B cell (primary cell): Measurements from ENCODE around the gene PLK3. TPM values are rescaled to one million over a fixed set of nuclear protein-coding genes. Genes with fewer than 3 reads are reported as not detected.

Experiments used
- ATAC-seq: fragments of 200-7000 bp; cut with Tn5 transposase; one replicate; pipeline ENCODE4 v1.10.0; 2021; ENCODE audit warnings: low read depth, mild to moderate bottlenecking, moderate number of reproducible peaks, moderate library complexity
- CTCF ChIA-PET: fragments of 350-600 bp; sonication (Branson Sonifier 250); formaldehyde crosslinking; loops from one replicate; lab custom pipeline; 2021; ENCODE audit warnings: antibody characterized with exemption, inconsistent platforms; lab: Charles Lee
- POLR2A ChIA-PET: fragments of 350-600 bp; sonication (Branson Sonifier 250); formaldehyde crosslinking; loops from one replicate; lab custom pipeline; 2021; ENCODE audit warnings: antibody characterized with exemption; lab: Charles Lee
- DNase-seq: peaks from one replicate; pipeline ENCODE4 v3.0.0; 2013
- H2AFZ ChIP-seq: 2 replicates; pipeline ENCODE4 v1.6.1; 2012; ENCODE audit warnings: mild to moderate bottlenecking, low read depth, low read length; ENCODE audit not compliant: insufficient read depth, poor library complexity, severe bottlenecking
- H3K27ac ChIP-seq, 2 donors: 1 replicate in 1 of 2; 2 replicates in 1 of 2; pipeline ENCODE4 v1.5.1; 2012 to 2013; ENCODE audit warnings: low read length in 2 of 2, mild to moderate bottlenecking in 2 of 2, moderate library complexity in 1 of 2
- H3K27me3 ChIP-seq, 4 experiments: fragments of 200-600 bp in 1 of 4; sonication (generic) in 1 of 4; replicated peaks in 1 of 4; 1 replicate in 2 of 4; 2 replicates in 2 of 4; pipeline versions ENCODE4 v1.6.1 to v1.7.0; 2013 to 2016; ENCODE audit warnings: low read length in 3 of 4, mild to moderate bottlenecking in 2 of 4, mixed read lengths in 1 of 4, moderate library complexity in 1 of 4; ENCODE audit not compliant: insufficient read depth in 4 of 4, control insufficient read depth in 3 of 4; ENCODE audit errors: control extremely low read depth in 1 of 4
- H3K36me3 ChIP-seq, 2 experiments: replicated peaks in 1 of 2; 1 replicate in 1 of 2; 2 replicates in 1 of 2; pipeline versions ENCODE4 v1.6.1 to v1.7.1; 2013; ENCODE audit warnings: low read length in 1 of 2; ENCODE audit not compliant: insufficient read depth in 2 of 2, control insufficient read depth in 1 of 2; ENCODE audit errors: control extremely low read depth in 1 of 2, extremely low read depth in 1 of 2
- H3K4me1 ChIP-seq, 2 donors: fragments of 200-600 bp in 1 of 2; sonication (generic) in 1 of 2; 1 replicate in 1 of 2; 2 replicates in 1 of 2; pipeline versions ENCODE4 v1.5.1 to v1.6.1; 2013 to 2017; ENCODE audit warnings: low read length in 2 of 2; ENCODE audit not compliant: control insufficient read depth in 2 of 2, insufficient read depth in 2 of 2
- H3K4me2 ChIP-seq: replicated peaks from 2 replicates; pipeline ENCODE3; 2012; ENCODE audit warnings: mild to moderate bottlenecking, low read depth, low read length; ENCODE audit not compliant: poor library complexity, severe bottlenecking
- H3K4me3 ChIP-seq, 5 experiments: fragments of 200-600 bp in 1 of 5; sonication (generic) in 1 of 5; 1 replicate in 3 of 5; 2 replicates in 2 of 5; pipeline versions ENCODE4 v1.5.1 to v1.7.0; 2011 to 2016; ENCODE audit warnings: low read length in 4 of 5, mild to moderate bottlenecking in 4 of 5, low read depth in 2 of 5, control low read depth in 1 of 5, moderate library complexity in 1 of 5; ENCODE audit not compliant: insufficient read depth in 1 of 5; ENCODE audit errors: control extremely low read depth in 1 of 5, extremely low read depth in 1 of 5
- H3K79me2 ChIP-seq: fragments of 200-600 bp; sonication (generic); one replicate; pipeline ENCODE4 v1.6.0; 2016; ENCODE audit warnings: low read length; ENCODE audit not compliant: control insufficient read depth, insufficient read depth
- H3K9ac ChIP-seq: fragments of 200-600 bp; sonication (generic); 2 replicates; pipeline ENCODE4 v1.6.1; 2017; ENCODE audit warnings: mild to moderate bottlenecking, low read length, moderate library complexity
- H3K9me3 ChIP-seq, 3 donors: one replicate each; pipeline versions ENCODE4 v1.6.1 to v1.7.1; 2013; ENCODE audit warnings: low read length in 2 of 3; ENCODE audit not compliant: control insufficient read depth in 2 of 3, insufficient read depth in 1 of 3; ENCODE audit errors: control extremely low read depth in 1 of 3
- H4K20me1 ChIP-seq: 2 replicates; pipeline ENCODE4 v1.6.0; 2012; ENCODE audit warnings: mild to moderate bottlenecking, low read length; ENCODE audit not compliant: insufficient read depth, control insufficient read depth, poor library complexity, severe bottlenecking
- H3K27ac Mint-ChIP-seq: one replicate; pipeline ENCODE4 v1.8.0; 2021; ENCODE audit warnings: mixed read lengths
- H3K27me3 Mint-ChIP-seq: one replicate; pipeline ENCODE4 v1.8.0; 2021; ENCODE audit warnings: mixed read lengths
- H3K4me1 Mint-ChIP-seq: one replicate; pipeline ENCODE4 v1.8.0; 2021; ENCODE audit warnings: mixed read lengths
- H3K4me3 Mint-ChIP-seq: one replicate; pipeline ENCODE4 v1.8.0; 2021; ENCODE audit warnings: mixed read lengths
- H3K9me3 Mint-ChIP-seq: one replicate; pipeline ENCODE4 v1.8.0; 2022; ENCODE audit warnings: mixed read lengths; ENCODE audit not compliant: insufficient read depth
- EZH2 ChIP-seq: IDR thresholded peaks from 2 replicates; pipeline ENCODE4 v1.6.1; 2012; ENCODE audit warnings: borderline replicate concordance, low read depth, mild to moderate bottlenecking, moderate library complexity, low read length; ENCODE audit not compliant: insufficient read depth, poor library complexity, severe bottlenecking
- WGBS: methylation state at CpG from one replicate; pipeline ENCODE4 v1.1.5; 2013; ENCODE audit warnings: missing lambda C conversion rate; ENCODE audit not compliant: insufficient coverage; 5-methylcytosine and 5-hydroxymethylcytosine counted together
- intact Hi-C: fragments of 100-400 bp; cut with micrococcal nuclease; formaldehyde crosslinking; loops from one replicate; pipeline ENCODE4 v1.10.0; 2022
- polyA plus RNA-seq: library from polyadenylated mRNA; depleted of rRNA; stranded (reverse); fragments of >200 nt; gene quantifications from 2 replicates; pipeline ENCODE4 v1.2.3, GENCODE V29; 2012
- total RNA-seq, 2 donors: library from RNA; stranded (reverse); fragments of 120-200 nt in 1 of 2; gene quantifications; 1 replicate in 1 of 2; 2 replicates in 1 of 2; pipeline versions ENCODE4 v1.2.3 to v1.2.4, GENCODE V29; 2013 to 2022
- TF ChIP-seq, protein P1 (sequence below): fragments of 200-600 bp; IDR thresholded peaks from one replicate; pipeline ENCODE4 v1.8.0; 2022; ENCODE audit warnings: antibody characterized with exemption, mild to moderate bottlenecking

PLK3 gene
- total and polyA plus RNA-seq, 2 donors (not counting 1 experiment from before 2014, with no cell fraction given), result 35.9 to 93.5 TPM

GRCh38 chr1:44802306-44803061 is 2.3 kb downstream of the PLK3 start:
- Mint-ChIP-seq H3K9me3 (no peaks in the 10 kb centered on the region), H3K4me3 (peak overlapping the region; percentile 70), H3K4me1 (peaks cover 42% of the 10 kb centered on the region), H3K27me3 (no peaks in the 10 kb centered on the region), H3K27ac (peak overlapping the region; percentile 77)
- Histone ChIP-seq H2AFZ (no peak overlapping the region), H3K79me2 (peaks cover 5% of the 10 kb centered on the region), H4K20me1 (no peaks in the 10 kb centered on the region), H3K4me2 (peak overlapping the region; percentile 100), H3K9ac (no peak overlapping the region), H3K4me3 (peak overlapping the region in 1 of 5 experiments; percentile 51), H3K9me3 (peaks cover 0 to 3% (median 0%) of the 10 kb centered on the region in 3 donors), H3K36me3 (peaks cover 0 to 21% of the 10 kb centered on the region in 2 experiments), H3K27ac (peak overlapping the region in 1 of 2 donors; percentile 54), H3K4me1 (peaks cover 23 to 49% of the 10 kb centered on the region in 2 donors), H3K27me3 (no peaks in the 10 kb centered on the region)
- 87% methylated on average over 9 of the region's 13 CpGs for WGBS
- intact Hi-C loops, result no loop called here
- TF ChIP-seq, protein P1, sequence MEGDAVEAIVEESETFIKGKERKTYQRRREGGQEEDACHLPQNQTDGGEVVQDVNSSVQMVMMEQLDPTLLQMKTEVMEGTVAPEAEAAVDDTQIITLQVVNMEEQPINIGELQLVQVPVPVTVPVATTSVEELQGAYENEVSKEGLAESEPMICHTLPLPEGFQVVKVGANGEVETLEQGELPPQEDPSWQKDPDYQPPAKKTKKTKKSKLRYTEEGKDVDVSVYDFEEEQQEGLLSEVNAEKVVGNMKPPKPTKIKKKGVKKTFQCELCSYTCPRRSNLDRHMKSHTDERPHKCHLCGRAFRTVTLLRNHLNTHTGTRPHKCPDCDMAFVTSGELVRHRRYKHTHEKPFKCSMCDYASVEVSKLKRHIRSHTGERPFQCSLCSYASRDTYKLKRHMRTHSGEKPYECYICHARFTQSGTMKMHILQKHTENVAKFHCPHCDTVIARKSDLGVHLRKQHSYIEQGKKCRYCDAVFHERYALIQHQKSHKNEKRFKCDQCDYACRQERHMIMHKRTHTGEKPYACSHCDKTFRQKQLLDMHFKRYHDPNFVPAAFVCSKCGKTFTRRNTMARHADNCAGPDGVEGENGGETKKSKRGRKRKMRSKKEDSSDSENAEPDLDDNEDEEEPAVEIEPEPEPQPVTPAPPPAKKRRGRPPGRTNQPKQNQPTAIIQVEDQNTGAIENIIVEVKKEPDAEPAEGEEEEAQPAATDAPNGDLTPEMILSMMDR, result no peak
- TF ChIP-seq EZH2, result no peak
- POLR2A ChIA-PET, result interaction anchor here (1.1 to 1.3 kb wide), 2 partner anchors 11 to 15 kb away, joined by 3 to 4 read pairs; no protein-coding TSS in a partner anchor
- no peak for ATAC-seq
- CTCF ChIA-PET, result interaction anchor here (0.6 to 0.7 kb wide), 2 partner anchors 27 to 71 kb away, joined by 3 read pairs; partner anchors contain the start of gene RPS8
- no peak for DNase-seq

GRCh38 chr1:44803062-44803311 is 2.8 kb downstream of the PLK3 start:
- Mint-ChIP-seq H3K27ac (peak overlapping the region; percentile 77), H3K27me3 (no peaks in the 10 kb centered on the region), H3K4me1 (peaks cover 47% of the 10 kb centered on the region), H3K4me3 (no peak overlapping the region), H3K9me3 (no peaks in the 10 kb centered on the region)
- Histone ChIP-seq H3K27ac (no peak overlapping the region), H3K9me3 (peaks cover 0 to 3% (median 0%) of the 10 kb centered on the region in 3 donors), H3K36me3 (peaks cover 0 to 21% of the 10 kb centered on the region in 2 experiments), H4K20me1 (no peaks in the 10 kb centered on the region), H3K4me2 (no peak overlapping the region), H3K79me2 (peaks cover 5% of the 10 kb centered on the region), H3K4me1 (peaks cover 28 to 54% of the 10 kb centered on the region in 2 donors), H3K27me3 (no peaks in the 10 kb centered on the region), H3K4me3 (no peak overlapping the region), H2AFZ (no peak overlapping the region), H3K9ac (no peak overlapping the region)
- POLR2A ChIA-PET, result interaction anchor here (0.8 to 1.3 kb wide), 2 partner anchors 14 to 16 kb away, joined by 3 read pairs; no protein-coding TSS in a partner anchor
- intact Hi-C loops, result no loop called here
- ATAC-seq (no peak), DNase-seq (no peak)
- TF ChIP-seq, protein P1, result no peak
- no peak for TF ChIP-seq EZH2
- 97% methylated on average over 4 of the region's 9 CpGs for WGBS
- CTCF ChIA-PET, result interaction anchor here (0.7 to 1.4 kb wide), 2 partner anchors 14 to 71 kb away, joined by 3 read pairs; no protein-coding TSS in a partner anchor
